ENCODE data around the gene CA12. TPM values are rescaled to one million over a fixed set of nuclear protein-coding genes. Genes with fewer than 3 reads are reported as not detected.
"Not testable (repeated sequence)": the region's sequence is repeated elsewhere in the genome, so short reads cannot be mapped to it uniquely, and the experiment has no call there.

The CA12 gene
- 4.9 and 5.5 TPM in 2 replicates for total RNA-seq

DNA sequence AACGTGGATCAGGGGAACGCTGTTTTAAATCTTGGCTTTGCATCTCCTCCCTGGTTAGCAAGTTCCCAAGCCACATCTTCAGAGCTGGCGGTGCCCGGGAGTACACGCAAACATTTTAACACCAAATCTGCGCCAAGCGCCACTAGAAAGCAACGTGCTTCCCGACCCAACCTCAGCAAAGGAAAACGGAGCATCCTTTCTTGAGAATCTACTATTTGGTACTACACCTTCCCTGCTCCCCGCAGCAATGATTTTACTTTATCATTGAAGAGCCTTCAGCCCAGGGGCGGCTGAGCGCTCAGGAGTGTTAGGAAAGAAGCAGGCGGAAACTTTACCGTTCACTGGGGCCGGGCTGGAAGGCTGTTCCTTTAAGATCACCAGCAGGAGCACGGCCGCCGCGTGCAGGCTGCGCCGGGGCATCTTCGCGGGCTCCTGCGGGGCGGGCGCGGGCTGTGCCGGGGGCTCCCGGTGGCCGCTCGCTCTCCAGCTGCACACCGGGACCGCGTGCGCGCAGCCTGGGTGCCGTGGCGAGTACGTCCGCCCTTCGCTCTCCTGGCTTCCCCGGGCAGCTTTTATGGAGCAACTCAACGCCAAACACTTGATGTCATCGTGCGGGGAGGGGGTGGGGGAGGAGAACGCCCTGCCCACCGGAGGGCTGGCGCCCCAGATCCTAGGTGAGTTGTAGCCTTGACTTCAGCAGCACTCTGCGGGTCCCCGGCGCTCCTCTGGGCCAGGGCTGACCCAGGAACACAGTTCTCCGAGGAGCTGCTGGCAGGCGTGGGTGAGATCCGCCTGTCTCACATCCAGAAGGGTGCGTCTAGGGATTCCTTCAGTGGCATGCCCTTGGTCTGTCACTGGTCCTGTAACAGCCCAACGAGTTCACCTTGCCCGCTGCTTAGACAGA is at the start of gene CA12:
CA12 (minus strand) TSS at position 546 of the 904 bp plus-strand sequence; CDS start at position 420, 126 bp downstream.
- no peak for DNase-seq (ENCODE audit: extremely low read depth, low read depth, low spot score)

DNA sequence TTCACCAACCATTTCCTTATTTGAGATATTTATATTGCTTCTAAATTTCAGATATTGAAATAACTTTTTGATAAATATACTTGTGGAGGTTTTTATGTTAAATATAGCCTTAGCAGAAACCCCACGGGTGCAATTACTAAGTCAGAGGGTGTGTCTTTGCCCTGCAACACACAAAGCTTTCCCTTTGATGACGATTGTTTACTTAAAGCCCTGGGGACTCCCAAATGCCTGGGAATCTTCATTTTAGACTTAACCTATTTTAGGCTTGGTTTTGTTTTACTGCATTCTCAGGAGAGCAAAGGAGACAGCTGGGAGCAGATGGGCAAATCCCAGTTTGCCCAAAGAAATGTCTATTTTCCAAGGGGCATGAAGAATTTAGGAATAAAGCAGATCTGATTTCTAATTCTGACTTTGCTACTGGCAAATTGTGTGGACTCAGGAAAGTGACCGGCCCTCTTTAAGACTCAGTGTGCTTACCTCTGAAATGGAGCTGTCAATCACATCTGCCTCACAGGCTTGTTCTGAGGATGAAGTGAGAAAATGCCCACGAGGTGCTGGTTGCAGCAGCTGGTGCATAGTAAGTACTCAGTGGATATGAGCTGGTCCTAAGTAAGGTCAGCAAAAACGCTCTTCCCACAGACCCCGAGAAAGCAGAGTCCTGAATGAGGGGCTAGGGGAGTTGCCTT is 49.3 kb upstream of the CA12 start:
- no peak for DNase-seq (ENCODE audit: extremely low read depth, low read depth, low spot score)

DNA sequence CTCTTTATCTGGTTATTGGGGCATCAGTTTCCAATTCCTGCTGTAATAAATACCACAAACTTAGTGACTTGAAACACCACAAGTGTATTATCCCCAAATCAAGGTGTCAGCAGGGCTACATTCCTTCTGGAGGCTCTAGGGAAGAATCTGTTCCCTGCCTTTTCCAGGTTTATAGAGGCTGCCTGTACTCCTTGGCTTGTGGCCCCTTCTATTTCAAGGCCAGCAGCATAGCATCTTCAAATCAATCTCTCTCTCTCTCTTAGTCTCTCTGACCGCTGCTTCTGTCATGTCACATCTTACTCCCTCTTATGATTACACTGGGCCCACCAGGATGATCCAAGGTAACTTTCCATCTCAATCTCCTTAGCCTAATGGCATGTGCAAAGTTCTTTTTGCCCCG is 44.9 kb upstream of the CA12 start:
- DNase-seq (ENCODE audit: extremely low read depth, low read depth, low spot score) = no peak

DNA sequence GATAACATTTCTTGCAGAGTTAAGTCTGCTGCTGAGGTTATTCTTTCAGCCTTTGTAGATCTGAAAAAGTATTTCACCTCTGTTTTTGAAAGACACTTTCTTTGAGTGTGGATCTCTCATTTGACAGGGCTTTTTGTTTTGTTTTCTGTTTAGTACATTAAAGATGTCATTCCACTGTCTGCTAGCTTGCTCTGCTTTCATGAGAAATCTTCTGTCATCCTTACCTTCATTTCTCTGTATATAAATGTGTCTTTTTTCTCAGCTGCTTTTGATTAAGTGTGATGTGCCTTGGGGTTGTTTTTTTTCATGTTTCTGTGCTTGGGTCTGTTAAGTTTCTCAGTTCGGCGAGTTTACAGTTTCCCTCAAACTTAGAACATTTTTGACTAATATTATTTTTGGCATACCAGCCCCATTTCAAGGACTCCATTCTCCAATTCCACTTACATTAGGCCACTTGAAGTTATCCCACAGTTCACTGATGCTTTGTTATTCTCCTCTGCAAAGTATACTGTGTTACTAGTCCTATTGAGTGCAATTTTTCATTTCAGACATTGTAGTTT is 43.9 kb upstream of the CA12 start:
- DNase-seq (ENCODE audit: extremely low read depth, low read depth, low spot score) = no peak

- no peak for DNase-seq (ENCODE audit: extremely low read depth, low read depth, low spot score)
Observed at GRCh38 chr15:63422891-63423590, 41.4 kb upstream of the CA12 start.

GRCh38 chr15:63421433-63421832 is 39.8 kb upstream of the CA12 start:
- DNase-seq (ENCODE audit: extremely low read depth, low read depth, low spot score) = no peak

DNA sequence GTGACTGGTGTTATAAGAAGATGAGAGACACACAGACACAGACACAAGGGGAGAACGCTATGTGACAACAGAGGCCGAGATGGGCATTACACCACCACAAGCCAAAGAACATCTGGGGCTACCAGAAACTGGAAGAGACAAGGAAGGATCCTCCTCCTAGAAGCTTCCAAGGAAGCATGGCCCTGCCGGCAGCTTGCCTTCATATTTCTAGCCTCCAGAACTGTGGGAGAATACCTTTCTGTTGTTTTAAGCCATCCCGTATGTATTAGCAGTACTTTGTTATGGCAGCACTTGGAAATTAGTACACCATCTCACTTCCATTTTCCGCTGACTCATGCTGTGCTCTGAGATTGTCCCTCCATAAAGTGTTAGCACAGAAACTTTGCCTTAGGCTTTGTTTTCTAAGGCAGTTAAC is 38.7 kb upstream of the CA12 start:
- DNase-seq (ENCODE audit: extremely low read depth, low read depth, low spot score) = no peak

GRCh38 chr15:63418811-63419210 is 37.2 kb upstream of the CA12 start:
- no peak for DNase-seq (ENCODE audit: extremely low read depth, low read depth, low spot score)

- no peak for DNase-seq (ENCODE audit: extremely low read depth, low read depth, low spot score)
Observed at GRCh38 chr15:63417721-63418120, 36.1 kb upstream of the CA12 start.

DNA sequence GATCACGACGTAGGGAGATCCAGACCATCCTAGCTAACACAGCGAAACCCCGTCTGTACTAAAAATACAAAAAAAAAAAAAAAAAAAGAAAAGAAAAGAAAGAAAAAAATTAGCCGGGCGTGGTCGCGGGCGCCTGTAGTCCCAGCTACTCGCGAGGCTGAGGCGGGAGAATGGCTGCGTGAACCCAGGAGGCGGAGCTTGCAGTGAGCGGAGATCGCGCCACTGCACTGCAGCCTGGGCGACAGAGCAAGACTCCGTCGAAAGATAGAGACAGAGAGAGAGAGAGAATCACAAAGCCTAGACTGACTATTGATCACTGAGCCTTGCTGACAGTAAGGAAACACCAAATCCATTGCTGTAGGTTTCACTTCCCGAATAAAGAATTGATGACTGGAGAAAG is 35.6 kb upstream of the CA12 start:
- DNase-seq (ENCODE audit: extremely low read depth, low read depth, low spot score) = not testable (repeated sequence)

DNA sequence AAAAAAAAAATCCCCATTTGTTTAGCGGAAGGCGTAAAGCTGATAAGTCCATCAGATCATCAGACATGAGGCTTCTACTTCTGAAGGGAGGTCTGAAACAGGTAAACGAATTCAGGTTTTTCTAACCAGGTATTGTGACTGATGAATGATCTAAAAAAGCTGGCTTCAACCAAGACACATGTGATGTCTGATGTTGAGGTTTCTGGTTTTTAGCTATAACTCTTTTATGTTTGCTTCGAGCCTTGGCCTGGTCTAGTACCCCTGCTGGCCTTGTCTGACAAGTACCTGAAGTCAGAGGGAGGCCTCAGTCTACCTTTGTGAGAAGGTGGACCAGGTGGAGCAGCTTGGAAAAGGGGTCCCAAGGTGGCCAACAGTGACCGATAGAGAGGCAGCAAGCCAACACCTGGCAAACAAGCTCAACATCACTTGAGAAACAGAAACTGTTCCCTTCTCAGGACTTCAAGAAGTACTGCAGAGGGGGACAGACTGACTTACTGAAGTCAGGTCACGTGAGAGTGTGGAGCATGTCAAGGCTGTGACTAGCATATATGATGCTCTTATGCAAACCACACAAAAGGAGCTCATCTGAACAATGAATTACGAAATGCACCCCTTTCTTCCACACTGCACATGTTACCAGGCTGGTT is 33.0 kb upstream of the CA12 start:
- no peak for DNase-seq (ENCODE audit: extremely low read depth, low read depth, low spot score)

- no peak for DNase-seq (ENCODE audit: extremely low read depth, low read depth, low spot score)
Observed at GRCh38 chr15:63412551-63412950, 30.9 kb upstream of the CA12 start.

GRCh38 chr15:63411866-63412265 is 30.2 kb upstream of the CA12 start:
- DNase-seq (ENCODE audit: extremely low read depth, low read depth, low spot score) = no peak

GRCh38 chr15:63409179-63409578 is 27.5 kb upstream of the CA12 start:
- no peak for DNase-seq (ENCODE audit: extremely low read depth, low read depth, low spot score)

- DNase-seq (ENCODE audit: extremely low read depth, low read depth, low spot score) = no peak
Observed at GRCh38 chr15:63408524-63408923, 26.9 kb upstream of the CA12 start.

GRCh38 chr15:63407612-63408011 is 26.0 kb upstream of the CA12 start:
- DNase-seq (ENCODE audit: extremely low read depth, low read depth, low spot score) = no peak

DNA sequence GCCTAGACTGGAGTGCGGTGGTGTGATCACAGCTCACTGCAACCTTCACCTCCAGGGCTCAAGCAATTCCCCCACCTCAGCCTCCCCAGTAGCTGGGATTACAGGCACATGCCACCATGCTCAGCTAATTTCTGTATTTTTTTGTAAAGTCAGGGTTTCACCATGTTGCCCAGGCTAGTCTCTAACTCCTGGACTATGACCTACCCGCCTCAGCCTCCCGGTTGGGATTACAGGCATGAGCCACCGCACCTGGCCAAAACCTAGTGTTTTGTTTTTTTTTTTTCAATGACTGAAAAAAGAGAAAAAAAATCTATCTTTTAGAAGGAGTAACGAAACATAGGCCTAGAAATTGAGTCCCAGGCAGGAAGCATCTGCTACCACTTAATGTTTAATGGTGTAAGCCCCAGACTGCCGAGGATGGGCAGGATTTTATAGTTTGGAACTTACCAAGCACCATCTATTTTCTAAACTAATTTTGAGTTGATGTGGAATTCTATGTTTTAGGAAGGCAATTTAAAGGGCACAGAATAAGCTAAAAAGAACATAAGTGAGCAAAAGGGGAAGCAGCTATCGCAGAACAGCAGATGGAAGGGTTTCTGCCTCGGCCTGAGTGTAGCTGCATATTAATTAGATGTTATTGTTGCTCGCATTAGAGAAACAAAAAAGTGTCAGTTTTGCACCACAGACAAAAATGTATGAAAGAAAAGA is 24.2 kb upstream of the CA12 start:
- no peak for DNase-seq (ENCODE audit: extremely low read depth, low read depth, low spot score)

GRCh38 chr15:63405159-63405558 is 23.5 kb upstream of the CA12 start:
- DNase-seq (ENCODE audit: extremely low read depth, low read depth, low spot score) = no peak

DNA sequence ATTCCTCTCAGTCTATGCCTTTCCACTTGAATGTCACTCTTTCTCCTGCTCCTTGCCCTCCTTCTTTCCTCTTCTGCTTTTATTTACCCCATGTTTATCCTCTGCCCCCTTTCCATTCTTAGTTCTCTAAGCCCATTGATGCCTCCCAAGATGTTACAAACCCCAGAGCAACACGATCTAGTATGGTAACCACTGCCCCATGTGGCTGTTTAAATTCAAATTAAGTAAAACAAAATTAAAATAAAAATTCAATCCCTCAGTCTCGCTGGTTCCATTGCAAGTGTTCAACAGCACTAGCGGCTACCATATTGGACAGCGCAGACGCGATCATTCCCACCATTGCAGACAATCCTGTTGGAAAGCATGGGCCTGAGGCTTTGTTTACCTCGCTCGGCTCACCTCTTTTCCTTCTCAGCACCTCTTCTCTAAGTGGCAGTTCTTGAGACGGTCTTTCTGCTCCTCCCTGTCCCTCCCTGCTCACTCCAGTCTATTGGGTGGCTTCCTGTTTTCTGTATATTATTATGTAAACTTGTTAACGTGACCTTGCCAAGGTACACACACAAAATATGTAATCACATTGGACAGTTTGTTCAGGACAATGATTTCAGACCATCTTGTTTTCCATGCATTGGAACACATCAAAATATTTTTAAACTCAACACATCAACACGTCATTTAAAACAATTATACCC is 21.8 kb upstream of the CA12 start:
- no peak for DNase-seq (ENCODE audit: extremely low read depth, low read depth, low spot score)
